ENCODE data around the gene OSGIN1. TPM values are rescaled to one million over a fixed set of nuclear protein-coding genes. Genes with fewer than 3 reads are reported as not detected.

Gene OSGIN1
- total RNA-seq, 1 donor from 2014 or later, result 0.31 TPM

DNA sequence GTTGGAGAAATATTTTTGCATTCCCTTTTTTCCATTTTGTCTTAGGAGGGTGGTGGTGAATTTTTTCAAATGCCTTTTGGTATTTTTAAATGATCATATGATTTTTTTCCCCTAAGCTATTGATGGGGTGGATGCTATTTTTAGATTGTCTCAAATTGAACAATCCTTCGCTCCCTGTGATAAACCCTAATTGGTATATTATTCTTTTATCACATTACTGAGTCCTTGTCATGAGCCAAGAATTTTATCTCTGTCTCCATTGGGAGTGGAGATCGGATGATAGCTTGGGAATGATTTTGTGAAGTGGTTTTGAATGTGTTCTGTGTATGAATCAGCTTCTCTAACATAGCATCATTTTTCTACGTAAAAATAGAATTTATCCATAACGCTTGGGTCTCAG is 30.5 kb downstream of the OSGIN1 start:
- no peak for DNase-seq (ENCODE audit: low spot score)
- no peak overlapping the region for H3K4me3 Mint-ChIP-seq (ENCODE audit: unreplicated experiment)
- no peaks in the 10 kb centered on the region for H3K9me3 Mint-ChIP-seq (ENCODE audit: unreplicated experiment)
- H3K4me1 Mint-ChIP-seq (ENCODE audit: unreplicated experiment), result no peaks in the 10 kb centered on the region
- peaks cover 6% of the 10 kb centered on the region for H3K36me3 Mint-ChIP-seq (ENCODE audit: low read depth, unreplicated experiment)
- H3K27me3 Mint-ChIP-seq (ENCODE audit: unreplicated experiment), result peaks cover 3% of the 10 kb centered on the region
- no peak overlapping the region for H3K27ac Mint-ChIP-seq (ENCODE audit: unreplicated experiment)
- TF ChIP-seq CTCF (IDR thresholded peaks at IDR 0.05; ENCODE audit: unreplicated experiment), result no peak

DNA sequence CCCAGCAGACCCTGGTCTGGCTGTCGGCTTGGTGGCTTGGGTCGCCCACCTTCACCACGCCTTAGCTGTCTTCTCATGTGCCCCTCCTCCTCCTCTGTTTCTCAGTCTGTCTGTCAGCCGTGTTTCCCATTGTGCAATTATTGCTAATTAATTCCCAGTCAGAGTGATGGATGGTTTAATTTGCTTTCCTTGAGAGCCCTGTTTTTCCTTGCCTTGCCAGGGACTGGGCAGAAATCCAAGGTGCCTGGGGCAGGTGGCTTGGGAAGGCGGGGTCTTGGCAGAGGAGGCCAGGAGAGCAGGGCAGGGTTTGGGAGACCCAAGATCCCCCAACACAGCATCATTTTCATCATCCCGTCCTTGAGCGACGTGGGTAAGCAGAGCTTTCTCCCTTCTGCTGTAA is 36.3 kb downstream of the OSGIN1 start:
- H3K27me3 Mint-ChIP-seq (ENCODE audit: unreplicated experiment), result peaks cover 3% of the 10 kb centered on the region
- no peaks in the 10 kb centered on the region for H3K9me3 Mint-ChIP-seq (ENCODE audit: unreplicated experiment)
- no peak overlapping the region for H3K27ac Mint-ChIP-seq (ENCODE audit: unreplicated experiment)
- H3K4me1 Mint-ChIP-seq (ENCODE audit: unreplicated experiment), result no peaks in the 10 kb centered on the region
- no peak for DNase-seq (ENCODE audit: low spot score)
- no peak overlapping the region for H3K4me3 Mint-ChIP-seq (ENCODE audit: unreplicated experiment)
- no peaks in the 10 kb centered on the region for H3K36me3 Mint-ChIP-seq (ENCODE audit: low read depth, unreplicated experiment)
- no peak for TF ChIP-seq CTCF (IDR thresholded peaks at IDR 0.05; ENCODE audit: unreplicated experiment)

DNA sequence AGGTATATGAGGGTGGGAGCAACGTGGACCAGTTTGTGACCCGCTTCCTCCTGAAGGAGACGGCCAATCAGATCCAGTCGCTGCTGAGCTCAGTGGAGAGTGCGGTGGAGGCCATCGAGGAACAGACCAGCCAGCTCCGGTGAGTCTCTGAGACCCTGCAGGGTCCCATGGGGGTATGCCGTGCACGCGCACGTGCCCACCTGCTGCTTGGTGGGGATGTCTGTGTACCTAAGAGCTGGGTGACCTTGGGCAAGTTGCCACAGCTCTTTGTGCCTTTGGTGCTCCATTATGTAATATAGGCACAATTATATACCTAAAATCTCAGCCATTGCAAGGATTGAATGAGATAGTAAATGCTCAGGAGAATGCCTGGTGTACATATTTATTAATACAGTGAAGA is 37.5 kb downstream of the OSGIN1 start:
- H3K27me3 Mint-ChIP-seq (ENCODE audit: unreplicated experiment), result peaks cover 3% of the 10 kb centered on the region
- no peak for DNase-seq (ENCODE audit: low spot score)
- H3K9me3 Mint-ChIP-seq (ENCODE audit: unreplicated experiment), result no peaks in the 10 kb centered on the region
- no peak overlapping the region for H3K4me3 Mint-ChIP-seq (ENCODE audit: unreplicated experiment)
- no peaks in the 10 kb centered on the region for H3K4me1 Mint-ChIP-seq (ENCODE audit: unreplicated experiment)
- TF ChIP-seq CTCF (IDR thresholded peaks at IDR 0.05; ENCODE audit: unreplicated experiment), result no peak
- H3K27ac Mint-ChIP-seq (ENCODE audit: unreplicated experiment), result no peak overlapping the region
- no peaks in the 10 kb centered on the region for H3K36me3 Mint-ChIP-seq (ENCODE audit: low read depth, unreplicated experiment)

- H3K4me3 Mint-ChIP-seq (ENCODE audit: unreplicated experiment), result no peak overlapping the region
- H3K27ac Mint-ChIP-seq (ENCODE audit: unreplicated experiment), result no peak overlapping the region
- TF ChIP-seq CTCF (IDR thresholded peaks at IDR 0.05; ENCODE audit: unreplicated experiment), result no peak
- no peaks in the 10 kb centered on the region for H3K4me1 Mint-ChIP-seq (ENCODE audit: unreplicated experiment)
- no peak for DNase-seq (ENCODE audit: low spot score)
- peaks cover 3% of the 10 kb centered on the region for H3K27me3 Mint-ChIP-seq (ENCODE audit: unreplicated experiment)
- no peaks in the 10 kb centered on the region for H3K9me3 Mint-ChIP-seq (ENCODE audit: unreplicated experiment)
- H3K36me3 Mint-ChIP-seq (ENCODE audit: low read depth, unreplicated experiment), result no peaks in the 10 kb centered on the region
Observed at GRCh38 chr16:83992624-83993023, 39.6 kb downstream of the OSGIN1 start.

DNA sequence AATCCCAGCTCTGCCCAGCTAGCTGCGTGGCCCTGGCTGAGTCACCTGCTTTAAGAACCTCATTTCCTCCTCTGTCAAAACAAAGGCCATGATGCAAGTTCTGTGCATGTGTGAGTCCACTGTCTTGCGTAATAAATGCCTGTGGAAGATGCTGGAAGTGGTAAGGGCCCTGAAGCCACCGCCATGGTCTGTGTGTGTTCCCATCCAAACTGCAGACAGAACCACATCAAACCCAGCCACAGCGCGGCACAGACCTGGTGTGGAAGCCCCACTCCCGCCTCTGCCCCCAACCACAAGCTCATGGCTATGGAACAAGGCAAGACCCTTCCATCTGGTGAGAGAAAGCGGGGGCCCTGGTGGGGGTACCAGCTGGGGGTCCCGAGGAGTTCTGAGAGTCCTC is 41.0 kb downstream of the OSGIN1 start:
- no peaks in the 10 kb centered on the region for H3K36me3 Mint-ChIP-seq (ENCODE audit: low read depth, unreplicated experiment)
- no peaks in the 10 kb centered on the region for H3K9me3 Mint-ChIP-seq (ENCODE audit: unreplicated experiment)
- H3K27me3 Mint-ChIP-seq (ENCODE audit: unreplicated experiment), result peaks cover 3% of the 10 kb centered on the region
- DNase-seq (ENCODE audit: low spot score), result no peak
- no peaks in the 10 kb centered on the region for H3K4me1 Mint-ChIP-seq (ENCODE audit: unreplicated experiment)
- no peak overlapping the region for H3K4me3 Mint-ChIP-seq (ENCODE audit: unreplicated experiment)
- H3K27ac Mint-ChIP-seq (ENCODE audit: unreplicated experiment), result no peak overlapping the region
- TF ChIP-seq CTCF (IDR thresholded peaks at IDR 0.05; ENCODE audit: unreplicated experiment), result no peak
